HL-60/S4 treated with retinoic acid at 250 ng/mL for 4 days and 3 days (cell line): ENCODE data around the gene NUP93.

Source experiments
- in situ Hi-C: fragments of 300-500 bp; cut with MboI; formaldehyde crosslinking; loops from 2 replicates; pipeline ENCODE4 v1.7.0; 2022; ENCODE audit warnings: low sequenced_read_pairs

The NUP93 gene

GRCh38 chr16:56741399-56741798 is 11.5 kb downstream of the NUP93 start:
- in situ Hi-C loops = no loop called here

- in situ Hi-C loops = no loop called here
These were observed 12.4 kb downstream of the NUP93 start for GRCh38 chr16:56742030-56742984.

- in situ Hi-C loops = no loop called here
These were observed 13.9 kb downstream of the NUP93 start for GRCh38 chr16:56743840-56744239.

- in situ Hi-C loops = no loop called here
These were observed 15.2 kb downstream of the NUP93 start for GRCh38 chr16:56744996-56745640.

- in situ Hi-C loops = no loop called here
These were observed 17.6 kb downstream of the NUP93 start for GRCh38 chr16:56747486-56748045.

GRCh38 chr16:56748191-56748590 is 18.3 kb downstream of the NUP93 start:
- in situ Hi-C loops = no loop called here

- in situ Hi-C loops = no loop called here
These were observed 18.9 kb downstream of the NUP93 start for GRCh38 chr16:56748826-56749225.

GRCh38 chr16:56749672-56750491 is 20.0 kb downstream of the NUP93 start:
- in situ Hi-C loops = no loop called here

- in situ Hi-C loops = no loop called here
These were observed 23.5 kb downstream of the NUP93 start for GRCh38 chr16:56753410-56753809.

- in situ Hi-C loops = no loop called here
These were observed 25.1 kb downstream of the NUP93 start for GRCh38 chr16:56755038-56755437.

- in situ Hi-C loops = no loop called here
These were observed 28.5 kb downstream of the NUP93 start for GRCh38 chr16:56758432-56758831.

GRCh38 chr16:56758930-56759329 is 29.0 kb downstream of the NUP93 start:
- in situ Hi-C loops = no loop called here

- in situ Hi-C loops = no loop called here
These were observed 33.5 kb downstream of the NUP93 start for GRCh38 chr16:56763291-56763916.

- in situ Hi-C loops = no loop called here
These were observed 34.9 kb downstream of the NUP93 start for GRCh38 chr16:56764835-56765234.

- in situ Hi-C loops = no loop called here
These were observed 36.0 kb downstream of the NUP93 start for GRCh38 chr16:56765949-56766348.

GRCh38 chr16:56767024-56767423 is 37.1 kb downstream of the NUP93 start:
- in situ Hi-C loops = no loop called here

GRCh38 chr16:56769677-56770076 is 39.7 kb downstream of the NUP93 start:
- in situ Hi-C loops = no loop called here

- in situ Hi-C loops = no loop called here
These were observed 41.8 kb downstream of the NUP93 start for GRCh38 chr16:56771558-56772279.

GRCh38 chr16:56773532-56773931 is 43.6 kb downstream of the NUP93 start:
- in situ Hi-C loops = no loop called here
